Measurements from ENCODE around the gene RANBP1.

Gene RANBP1

DNA sequence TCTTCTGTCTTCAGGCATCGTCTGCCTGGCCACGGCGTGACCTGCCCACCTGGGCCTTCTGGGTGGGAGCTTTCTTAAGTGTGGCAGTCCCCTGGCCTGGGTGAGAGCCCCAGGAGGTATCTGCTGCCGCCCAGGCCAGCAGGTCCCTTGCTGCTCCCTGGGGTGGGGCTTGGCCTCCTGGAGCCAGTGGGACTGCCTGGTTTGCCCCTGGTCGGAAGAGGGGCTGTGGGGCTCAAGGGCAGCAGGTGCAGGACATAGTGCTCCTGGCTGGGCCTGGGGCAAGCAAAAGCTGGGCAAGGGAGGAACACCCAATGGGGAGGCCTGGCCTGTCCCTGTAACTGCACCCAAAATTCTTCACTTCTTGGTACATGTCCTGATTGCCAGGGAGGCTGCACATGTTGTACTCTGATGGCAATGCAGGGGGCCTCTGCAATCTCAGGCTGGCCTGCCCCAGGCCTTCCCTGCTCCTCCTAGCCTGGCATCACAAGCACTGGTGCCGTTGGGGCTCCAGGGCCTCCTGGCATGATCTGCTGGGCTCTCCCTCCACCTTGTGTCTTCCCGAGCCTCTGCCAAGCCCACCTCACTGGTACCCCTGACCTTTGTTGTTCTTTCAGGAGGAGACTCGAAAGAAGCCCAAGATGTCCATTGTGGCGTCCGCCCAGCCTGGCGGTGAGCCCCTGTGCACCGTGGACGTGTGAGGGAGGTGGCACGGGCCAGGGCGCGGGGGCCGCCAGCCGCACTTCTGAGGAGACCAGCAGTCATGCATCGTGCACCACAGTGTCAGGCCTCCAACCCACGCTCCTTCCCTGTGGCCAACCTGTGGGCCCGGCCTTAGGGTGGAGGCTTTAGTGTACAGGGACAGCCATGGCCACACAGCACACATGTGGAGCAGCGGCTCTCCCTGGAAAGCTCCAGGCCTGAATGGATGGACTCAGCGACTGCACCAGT, 6.2 kb upstream of the RANBP1 start:
- no peak; the same call in 1 of the 2 replicates for TF ChIP-seq POLR2AphosphoS5 (IDR thresholded peaks at IDR 0.05; ENCODE audit: borderline replicate concordance, low read depth, low read length)
- no peak for TF ChIP-seq FOXP2 (optimal IDR thresholded peaks at IDR 0.05; ENCODE audit: control extremely low read depth, extremely low read length, insufficient read depth)
- TF ChIP-seq EZH2 (IDR thresholded peaks at IDR 0.05) = no peak
- no peak overlapping the region for H3K9ac ChIP-seq (ENCODE audit: insufficient read length)
- no peak overlapping the region for H3K4me3 ChIP-seq
- H3K36me3 ChIP-seq (ENCODE audit: insufficient read depth, low read length) = peaks cover 88% of the 10 kb centered on the region
- H3K27ac ChIP-seq = no peak overlapping the region
- no peak for DNase-seq (ENCODE audit: low read depth, low spot score)
- no peaks in the 10 kb centered on the region for H3K9me3 ChIP-seq (ENCODE audit: low read depth, low read length)

DNA sequence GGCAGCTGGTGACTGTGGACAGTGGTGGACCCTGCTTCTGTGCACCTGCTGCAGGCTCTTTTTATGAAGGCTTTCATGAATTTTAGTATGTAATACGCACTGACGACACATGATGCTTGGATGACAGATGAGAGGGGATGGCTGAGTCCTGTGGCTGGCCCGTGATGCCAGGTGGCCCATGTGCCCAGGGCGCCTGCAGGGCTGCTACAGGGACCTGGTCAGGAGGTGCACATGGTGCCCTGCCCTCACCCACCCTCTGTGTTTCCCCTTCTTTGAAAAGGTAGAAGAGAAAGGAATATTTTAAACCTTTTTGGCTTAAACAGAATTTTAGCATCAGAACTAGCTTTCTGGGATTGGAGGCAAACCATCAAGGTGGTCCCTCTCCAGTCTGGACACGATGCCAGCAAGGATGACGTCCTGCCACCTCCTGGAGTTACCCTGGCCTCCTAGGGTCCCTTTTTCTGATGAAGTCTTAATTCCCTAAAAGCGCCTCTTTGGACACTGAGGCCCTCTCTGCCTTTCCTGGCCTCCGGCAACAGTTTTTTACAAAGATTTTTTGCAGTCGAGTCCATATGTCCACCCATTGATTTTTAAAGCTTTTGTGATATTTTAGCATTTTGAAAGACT, 5.4 kb upstream of the RANBP1 start:
- H3K4me3 ChIP-seq = no peak overlapping the region
- H3K9ac ChIP-seq (ENCODE audit: insufficient read length) = no peak overlapping the region
- H3K27ac ChIP-seq = peak overlapping the region; percentile 67
- TF ChIP-seq POLR2AphosphoS5 (IDR thresholded peaks at IDR 0.05; ENCODE audit: borderline replicate concordance, low read depth, low read length) (no peak), EZH2 (IDR thresholded peaks at IDR 0.05) (no peak), FOXP2 (optimal IDR thresholded peaks at IDR 0.05; ENCODE audit: control extremely low read depth, extremely low read length, insufficient read depth) (no peak)
- no peak for DNase-seq (ENCODE audit: low read depth, low spot score)
- H3K36me3 ChIP-seq (ENCODE audit: insufficient read depth, low read length) = peaks cover 87% of the 10 kb centered on the region
- no peaks in the 10 kb centered on the region for H3K9me3 ChIP-seq (ENCODE audit: low read depth, low read length)

DNA sequence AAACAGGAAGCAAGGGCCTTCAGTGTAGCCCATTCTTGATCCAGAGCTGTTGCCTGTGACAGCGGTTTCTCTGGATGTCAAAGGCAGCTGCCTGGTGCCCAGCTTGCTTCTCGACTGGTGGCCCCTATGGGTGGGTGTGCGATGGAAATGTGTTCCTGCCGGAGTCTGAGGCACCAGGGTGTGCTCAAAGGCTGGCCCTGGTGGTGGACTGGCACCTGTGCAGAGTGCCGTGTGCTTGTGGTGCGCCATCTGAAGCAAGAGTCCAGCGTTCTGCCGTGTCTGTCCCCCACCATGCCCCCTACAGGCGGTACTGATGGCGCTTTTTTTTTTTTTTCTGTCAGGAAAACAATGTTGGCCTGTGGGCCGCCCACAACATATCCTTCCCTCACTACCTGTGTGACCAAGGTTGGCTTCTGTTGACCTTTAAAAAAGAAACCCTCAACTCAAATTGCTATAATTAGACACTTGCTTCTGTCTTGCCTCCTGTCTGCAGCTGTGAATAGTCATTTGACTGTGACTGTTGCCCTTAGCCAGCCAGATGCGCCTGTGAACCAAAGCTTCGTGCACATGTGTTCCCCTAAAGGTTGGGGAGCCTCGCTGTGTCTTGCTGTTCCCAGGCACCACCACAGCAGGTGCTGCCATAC, 4.7 kb upstream of the RANBP1 start:
- H3K9ac ChIP-seq (ENCODE audit: insufficient read length) = no peak overlapping the region
- H3K4me3 ChIP-seq = no peak overlapping the region
- peak overlapping the region; percentile 67 for H3K27ac ChIP-seq
- TF ChIP-seq FOXP2 (optimal IDR thresholded peaks at IDR 0.05; ENCODE audit: control extremely low read depth, extremely low read length, insufficient read depth) (no peak), EZH2 (IDR thresholded peaks at IDR 0.05) (no peak), POLR2AphosphoS5 (IDR thresholded peaks at IDR 0.05; ENCODE audit: borderline replicate concordance, low read depth, low read length) (peak; percentile 77)
- no peak for DNase-seq (ENCODE audit: low read depth, low spot score)
- H3K36me3 ChIP-seq (ENCODE audit: insufficient read depth, low read length) = peaks cover 86% of the 10 kb centered on the region
- no peaks in the 10 kb centered on the region for H3K9me3 ChIP-seq (ENCODE audit: low read depth, low read length)

DNA sequence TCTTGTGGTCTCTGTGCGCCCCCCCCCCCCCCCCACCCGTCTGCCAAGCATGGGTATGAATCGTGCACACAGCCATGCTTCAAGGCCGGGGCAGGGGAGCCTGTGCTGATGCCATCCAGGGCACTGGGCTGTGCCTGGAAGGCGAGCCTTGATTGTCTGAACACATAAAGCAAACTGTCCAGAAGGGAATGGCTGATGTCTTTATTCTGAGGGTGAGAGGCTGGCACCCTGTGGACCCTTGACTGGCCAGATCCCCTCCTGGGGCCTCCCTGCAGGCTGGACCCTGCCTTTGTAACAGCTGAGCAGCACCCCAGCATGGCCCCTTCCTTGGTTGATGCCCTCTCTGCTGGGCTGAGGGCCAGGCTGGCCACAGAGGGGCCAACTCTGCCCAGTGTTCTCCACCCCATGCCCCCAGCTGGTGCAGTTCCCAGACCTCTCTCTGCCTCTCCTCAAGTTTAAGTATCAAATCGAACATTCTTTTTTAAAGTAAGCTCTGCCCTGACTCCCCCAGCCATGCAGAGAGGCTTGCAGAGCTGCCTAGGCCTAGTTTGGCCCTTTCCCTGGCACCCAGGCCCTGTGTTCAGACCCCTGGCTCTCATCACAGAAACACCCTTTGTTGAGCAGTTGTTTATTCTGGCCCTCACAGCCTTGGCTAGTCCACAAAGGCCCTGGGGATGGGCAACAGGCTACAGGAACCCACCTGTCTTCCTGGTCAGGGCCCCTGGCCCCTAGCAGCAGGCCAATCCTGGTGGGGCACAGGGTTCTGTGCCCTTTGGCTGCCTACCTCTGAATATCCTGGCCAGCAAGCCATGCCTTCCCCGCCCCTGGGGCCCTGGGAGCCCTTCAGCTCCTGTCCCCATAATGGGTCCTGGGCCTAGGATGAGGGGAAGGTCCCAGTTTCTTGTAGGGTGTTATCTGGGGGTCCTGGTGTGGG, 3.9 kb upstream of the RANBP1 start:
- Histone ChIP-seq H3K36me3 (ENCODE audit: insufficient read depth, low read length) (peaks cover 78% of the 10 kb centered on the region; the same call in 1 of the 2 replicates), H3K27ac (peak overlapping the region; percentile 60), H3K9ac (ENCODE audit: insufficient read length) (no peak overlapping the region), H3K9me3 (ENCODE audit: low read depth, low read length) (no peaks in the 10 kb centered on the region), H3K4me3 (no peak overlapping the region)
- TF ChIP-seq POLR2AphosphoS5 (IDR thresholded peaks at IDR 0.05; ENCODE audit: borderline replicate concordance, low read depth, low read length) (peak; percentile 33; the same call in 1 of the 2 replicates), FOXP2 (optimal IDR thresholded peaks at IDR 0.05; ENCODE audit: control extremely low read depth, extremely low read length, insufficient read depth) (no peak), EZH2 (IDR thresholded peaks at IDR 0.05) (no peak)
- DNase-seq (ENCODE audit: low read depth, low spot score) = no peak

DNA sequence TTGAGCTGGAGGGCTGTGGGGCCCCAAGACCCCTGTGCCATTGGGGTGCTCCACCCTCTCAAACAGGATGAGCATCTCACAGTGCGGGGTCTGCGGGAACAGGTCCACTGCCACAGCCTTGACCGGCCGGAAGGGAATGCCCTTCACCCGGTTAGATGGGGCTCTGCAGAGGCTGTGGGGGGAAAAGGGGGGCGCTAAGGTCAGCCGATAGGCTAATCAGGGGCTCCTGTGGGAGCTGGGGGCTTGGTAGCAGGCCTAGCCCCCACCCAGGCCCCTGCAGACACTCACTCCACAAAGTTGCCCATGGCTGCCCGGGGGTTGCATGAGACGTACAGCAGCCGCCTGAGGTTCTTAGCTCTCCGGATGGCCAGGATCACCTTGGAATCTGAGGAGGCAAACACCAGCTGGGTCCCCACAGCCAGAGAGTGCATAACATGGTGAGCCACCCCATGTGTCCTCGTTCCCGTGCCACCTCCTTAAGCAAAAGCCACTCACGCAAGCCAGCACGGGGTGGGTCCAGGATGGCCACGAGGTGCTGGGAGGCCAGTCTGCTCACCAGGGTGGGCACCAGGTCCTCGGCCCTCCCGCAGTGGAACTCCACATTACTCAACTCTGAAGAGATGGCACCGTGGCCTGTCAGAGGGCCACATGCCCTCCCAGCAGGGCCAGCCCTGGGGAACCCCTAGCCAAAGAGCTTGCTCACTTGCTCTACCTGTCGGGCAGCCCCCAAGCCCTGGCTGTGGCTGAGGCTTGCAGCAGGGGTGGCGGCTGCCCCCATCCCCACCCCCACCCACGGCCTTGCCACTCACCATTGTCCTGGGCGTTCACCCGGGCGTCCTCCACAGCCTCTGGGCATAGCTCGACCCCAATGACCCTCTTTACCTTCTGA, 3.0 kb upstream of the RANBP1 start:
- DNase-seq (ENCODE audit: low read depth, low spot score) = no peak
- no peak overlapping the region for H3K9ac ChIP-seq (ENCODE audit: insufficient read length)
- no peaks in the 10 kb centered on the region for H3K9me3 ChIP-seq (ENCODE audit: low read depth, low read length)
- TF ChIP-seq POLR2AphosphoS5 (IDR thresholded peaks at IDR 0.05; ENCODE audit: borderline replicate concordance, low read depth, low read length) (no peak), EZH2 (IDR thresholded peaks at IDR 0.05) (no peak), FOXP2 (optimal IDR thresholded peaks at IDR 0.05; ENCODE audit: control extremely low read depth, extremely low read length, insufficient read depth) (no peak)
- no peak overlapping the region; the same call in 1 of the 2 replicates for H3K27ac ChIP-seq
- H3K4me3 ChIP-seq = no peak overlapping the region
- peaks cover 69% of the 10 kb centered on the region for H3K36me3 ChIP-seq (ENCODE audit: insufficient read depth, low read length)

DNA sequence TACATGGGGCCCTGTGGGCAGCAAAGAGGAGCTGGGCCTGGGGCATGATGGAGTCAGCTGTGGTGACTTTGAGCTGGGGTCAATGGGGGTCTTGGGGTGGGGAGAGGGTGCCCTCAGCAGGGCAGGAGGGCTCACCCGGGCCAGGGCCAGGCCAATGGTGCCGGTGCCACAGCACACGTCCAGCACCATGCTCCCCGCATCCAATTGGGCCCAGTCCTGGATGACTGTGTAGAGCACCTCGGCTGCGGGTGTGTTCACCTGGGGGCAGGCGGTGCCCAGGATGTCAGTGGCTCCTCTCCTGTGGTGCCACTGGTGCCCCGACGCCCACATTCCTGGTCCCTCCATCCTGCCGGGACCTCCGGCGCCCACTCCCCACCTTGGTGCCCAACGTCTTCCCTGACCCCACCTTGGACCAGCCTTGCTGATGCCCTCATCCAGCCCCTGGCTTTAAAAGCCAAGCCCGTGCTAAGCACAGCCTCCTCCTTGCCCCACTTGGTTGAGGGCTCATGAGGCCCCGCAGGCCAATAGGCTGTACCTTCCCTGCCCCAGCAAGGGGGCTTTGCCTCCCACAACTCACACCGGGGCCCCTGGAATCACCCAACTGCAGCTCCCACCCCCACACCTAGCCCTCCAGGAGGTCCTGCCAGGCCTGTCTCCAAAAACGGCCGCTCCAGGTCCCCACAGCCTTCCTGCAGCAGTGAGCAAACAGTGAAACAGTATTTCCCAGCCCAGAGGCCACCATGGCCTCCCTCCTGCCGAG, 2.2 kb upstream of the RANBP1 start:
- H3K9ac ChIP-seq (ENCODE audit: insufficient read length) = no peak overlapping the region
- no peak for DNase-seq (ENCODE audit: low read depth, low spot score)
- no peak overlapping the region for H3K27ac ChIP-seq
- H3K4me3 ChIP-seq = no peak overlapping the region
- peaks cover 69% of the 10 kb centered on the region for H3K36me3 ChIP-seq (ENCODE audit: insufficient read depth, low read length)
- H3K9me3 ChIP-seq (ENCODE audit: low read depth, low read length) = no peaks in the 10 kb centered on the region
- TF ChIP-seq POLR2AphosphoS5 (IDR thresholded peaks at IDR 0.05; ENCODE audit: borderline replicate concordance, low read depth, low read length) = no peak
- no peak for TF ChIP-seq EZH2 (IDR thresholded peaks at IDR 0.05)
- TF ChIP-seq FOXP2 (optimal IDR thresholded peaks at IDR 0.05; ENCODE audit: control extremely low read depth, extremely low read length, insufficient read depth) = no peak

Measured in SK-N-MC (cell line).